Measurements from ENCODE around the gene HAT1. TPM values are rescaled to one million over a fixed set of nuclear protein-coding genes. Genes with fewer than 3 reads are reported as not detected.

The HAT1 gene
- total RNA-seq, 1 donor from 2014 or later: 30.0 TPM

- TF ChIP-seq POLR2AphosphoS5 (IDR thresholded peaks at IDR 0.05; ENCODE audit: insufficient read depth in 1 of 2, low read depth in 1 of 2) (no peak), POLR2A (IDR thresholded peaks at IDR 0.05) (no peak), CTCF (IDR thresholded peaks at IDR 0.05) (no peak)
- no peaks in the 10 kb centered on the region for H3K9me3 ChIP-seq
- H3K4me3 ChIP-seq: no peak overlapping the region
- no peaks in the 10 kb centered on the region for H3K36me3 ChIP-seq
- H3K27ac ChIP-seq: no peak overlapping the region
- DNase-seq (ENCODE audit: extremely low spot score in 2 of 2): no peak
- H3K27me3 ChIP-seq: no peaks in the 10 kb centered on the region
- intact Hi-C loops (cut with DNase I): no loop called here
- H3K4me1 ChIP-seq: no peaks in the 10 kb centered on the region
Measured at GRCh38 chr2:172009823-172010222, 87.6 kb downstream of the HAT1 start.

- no peak overlapping the region for H3K27ac ChIP-seq
- no peak overlapping the region for H3K4me3 ChIP-seq
- TF ChIP-seq POLR2A (IDR thresholded peaks at IDR 0.05) (no peak), POLR2AphosphoS5 (IDR thresholded peaks at IDR 0.05; ENCODE audit: insufficient read depth in 1 of 2, low read depth in 1 of 2) (no peak), CTCF (IDR thresholded peaks at IDR 0.05) (no peak)
- DNase-seq (ENCODE audit: extremely low spot score in 2 of 2): no peak
- H3K4me1 ChIP-seq: no peaks in the 10 kb centered on the region
- intact Hi-C loops (cut with DNase I): no loop called here
- H3K9me3 ChIP-seq: no peaks in the 10 kb centered on the region
- H3K27me3 ChIP-seq: no peaks in the 10 kb centered on the region
- no peaks in the 10 kb centered on the region for H3K36me3 ChIP-seq
Measured at GRCh38 chr2:172011812-172012575, 89.7 kb downstream of the HAT1 start.

DNA sequence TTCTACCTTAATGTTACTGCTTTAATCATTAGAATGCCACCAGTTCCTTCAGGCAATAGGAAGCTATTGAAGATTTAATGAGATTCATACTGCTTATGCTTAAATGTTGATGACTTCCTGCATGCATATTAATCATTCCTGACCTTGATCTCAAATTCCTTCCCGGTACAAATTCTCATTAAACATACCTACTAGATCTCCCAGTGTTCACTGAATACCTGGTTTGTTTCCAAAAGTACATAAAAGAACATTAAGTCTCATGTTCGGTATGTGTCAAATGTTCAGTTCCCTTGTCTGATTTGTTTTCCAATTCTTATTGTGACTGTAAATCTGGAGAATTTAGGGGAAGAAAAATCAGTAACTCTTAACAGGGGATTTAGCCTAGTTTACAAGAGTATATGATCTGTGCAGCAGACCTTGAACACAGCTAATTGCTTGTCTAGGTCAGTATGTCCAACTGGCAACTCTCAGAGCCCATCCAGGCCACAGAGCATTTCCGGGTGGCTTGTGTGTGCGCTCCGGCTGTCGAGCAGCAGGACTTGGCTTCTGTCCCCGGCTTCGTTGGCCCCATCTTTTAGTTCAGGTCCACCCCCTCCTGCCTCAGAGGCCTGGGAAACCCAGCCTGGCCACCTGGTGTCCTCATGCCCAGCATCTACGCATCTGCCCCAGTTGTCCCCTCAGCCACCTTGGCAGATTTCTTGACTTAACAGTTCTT lies 90.6 kb downstream of the HAT1 start:
- no peaks in the 10 kb centered on the region for H3K36me3 ChIP-seq
- H3K9me3 ChIP-seq: no peaks in the 10 kb centered on the region
- DNase-seq (ENCODE audit: extremely low spot score in 2 of 2): no peak
- H3K27me3 ChIP-seq: no peaks in the 10 kb centered on the region
- H3K4me3 ChIP-seq: no peak overlapping the region
- H3K4me1 ChIP-seq: no peaks in the 10 kb centered on the region
- TF ChIP-seq POLR2A (IDR thresholded peaks at IDR 0.05) (no peak), CTCF (IDR thresholded peaks at IDR 0.05) (no peak), POLR2AphosphoS5 (IDR thresholded peaks at IDR 0.05; ENCODE audit: insufficient read depth in 1 of 2, low read depth in 1 of 2) (no peak)
- no peak overlapping the region for H3K27ac ChIP-seq
- intact Hi-C loops (cut with DNase I): no loop called here

- H3K27me3 ChIP-seq: no peaks in the 10 kb centered on the region
- intact Hi-C loops (cut with DNase I): no loop called here
- H3K36me3 ChIP-seq: no peaks in the 10 kb centered on the region
- no peaks in the 10 kb centered on the region for H3K4me1 ChIP-seq
- H3K9me3 ChIP-seq: no peaks in the 10 kb centered on the region
- no peak overlapping the region for H3K4me3 ChIP-seq
- no peak for DNase-seq (ENCODE audit: extremely low spot score in 2 of 2)
- TF ChIP-seq POLR2AphosphoS5 (IDR thresholded peaks at IDR 0.05; ENCODE audit: insufficient read depth in 1 of 2, low read depth in 1 of 2) (no peak), POLR2A (IDR thresholded peaks at IDR 0.05) (no peak), CTCF (IDR thresholded peaks at IDR 0.05) (no peak)
- H3K27ac ChIP-seq: no peak overlapping the region
Measured at GRCh38 chr2:172013396-172013795, 91.1 kb downstream of the HAT1 start.
